IMR-90 (cell line): ENCODE measurements around the gene SCN10A. TPM values are rescaled to one million over a fixed set of nuclear protein-coding genes. Genes with fewer than 3 reads are reported as not detected.

Experiments used
- ATAC-seq: fragments of 200-7000 bp; cut with Tn5 transposase; 2 replicates; pipeline ENCODE4 v1.9.1; 2020; ENCODE audit warnings: low read depth, mild to moderate bottlenecking, moderate library complexity
- BruUV-seq: library from RNA; stranded (reverse); fragments of 400-500 nt; replicated peaks from 2 replicates; lab custom pipeline; 2021; lab: Mats Ljungman, UMichigan
- CTCF ChIA-PET: fragments of 300-600 bp; formaldehyde crosslinking; extraction: SDS; loops from one replicate; lab custom pipeline; 2021; ENCODE audit warnings: antibody characterized with exemption; lab: Yijun Ruan, JAX
- POLR2A ChIA-PET: fragments of 300-600 bp; sonication (Branson Sonifier 250); formaldehyde crosslinking; loops from one replicate; lab custom pipeline; 2022; ENCODE audit warnings: antibody characterized with exemption; ENCODE audit not compliant: unreplicated experiment; lab: Charles Lee
- DNase-seq: peaks from one replicate; pipeline ENCODE4 v3.0.0; 2013
- H2AFZ ChIP-seq: replicated peaks from 2 replicates; pipeline ENCODE3; 2013; ENCODE audit warnings: low read length, mild to moderate bottlenecking; ENCODE audit not compliant: poor library complexity
- H2AK5ac ChIP-seq: 2 replicates; pipeline ENCODE4 v1.6.1; 2013; ENCODE audit warnings: low read depth, low read length, inconsistent platforms
- H2AK9ac ChIP-seq: replicated peaks from 2 replicates; pipeline ENCODE3; 2013; ENCODE audit warnings: mild to moderate bottlenecking, low read depth, low read length, moderate library complexity; ENCODE audit not compliant: poor library complexity
- H2BK120ac ChIP-seq: 2 replicates; pipeline ENCODE4 v1.6.1; 2013; ENCODE audit warnings: low read depth, low read length, inconsistent platforms
- H2BK15ac ChIP-seq: 3 replicates; pipeline ENCODE4 v1.6.1; 2013; ENCODE audit warnings: low read depth, low read length, inconsistent platforms
- H2BK20ac ChIP-seq: 2 replicates; pipeline ENCODE4 v1.6.1; 2013; ENCODE audit warnings: low read depth, mild to moderate bottlenecking, inconsistent platforms, low read length, moderate library complexity
- H2BK5ac ChIP-seq: 2 replicates; pipeline ENCODE4 v1.6.1; 2013; ENCODE audit warnings: mild to moderate bottlenecking, low read depth, low read length, inconsistent platforms; ENCODE audit not compliant: poor library complexity, severe bottlenecking
- H3K14ac ChIP-seq: replicated peaks from 2 replicates; pipeline ENCODE4 v1.6.1; 2013; ENCODE audit warnings: low read depth, low read length, inconsistent platforms
- H3K18ac ChIP-seq: 2 replicates; pipeline ENCODE4 v1.6.1; 2013; ENCODE audit warnings: low read depth, low read length, control low read depth
- H3K23ac ChIP-seq: 2 replicates; pipeline ENCODE4 v1.6.1; 2013; ENCODE audit warnings: low read depth, low read length, inconsistent platforms
- H3K27ac ChIP-seq: 2 replicates; pipeline ENCODE4 v1.5.1; 2013; ENCODE audit warnings: mild to moderate bottlenecking, control low read depth, low read length; ENCODE audit not compliant: insufficient read depth
- H3K27me3 ChIP-seq: 2 replicates; pipeline ENCODE4 v1.6.1; 2013; ENCODE audit warnings: low read length; ENCODE audit not compliant: control insufficient read depth, insufficient read depth
- H3K36me3 ChIP-seq: 2 replicates; pipeline ENCODE4 v1.6.1; 2013; ENCODE audit warnings: low read length, mixed read lengths; ENCODE audit not compliant: control insufficient read depth, insufficient read depth
- H3K4ac ChIP-seq: 2 replicates; pipeline ENCODE4 v1.6.1; 2013; ENCODE audit warnings: low read depth, low read length, inconsistent platforms
- H3K4me1 ChIP-seq: 2 replicates; pipeline ENCODE4 v1.6.1; 2013; ENCODE audit warnings: low read length, mixed read lengths; ENCODE audit not compliant: control insufficient read depth, insufficient read depth
- H3K4me2 ChIP-seq: 2 replicates; pipeline ENCODE4 v1.6.1; 2013; ENCODE audit warnings: low read depth, mild to moderate bottlenecking, control low read depth, low read length, moderate library complexity
- H3K4me3 ChIP-seq: 2 replicates; pipeline ENCODE4 v1.5.1; 2013; ENCODE audit warnings: low read depth, mild to moderate bottlenecking, control low read depth, low read length, moderate library complexity; ENCODE audit not compliant: insufficient read depth
- H3K56ac ChIP-seq: 2 replicates; pipeline ENCODE4 v1.6.1; 2013; ENCODE audit warnings: low read length, inconsistent platforms; ENCODE audit not compliant: insufficient read depth; ENCODE audit errors: extremely low read depth
- H3K79me1 ChIP-seq, 2 experiments: 2 replicates each; pipeline ENCODE4 v1.6.1; 2013; ENCODE audit warnings: low read length in 2 of 2, inconsistent platforms in 1 of 2, low read depth in 1 of 2
- H3K9ac ChIP-seq: 2 replicates; pipeline ENCODE4 v1.6.1; 2013; ENCODE audit warnings: low read depth, low read length, control low read depth
- H3K9me1 ChIP-seq: 2 replicates; pipeline ENCODE4 v1.6.1; 2013; ENCODE audit warnings: low read length, inconsistent platforms; ENCODE audit not compliant: insufficient read depth
- H3K9me3 ChIP-seq: 2 replicates; pipeline ENCODE4 v1.6.1; 2013; ENCODE audit warnings: low read length; ENCODE audit not compliant: control insufficient read depth, insufficient read depth
- H4K20me1 ChIP-seq: 2 replicates; pipeline ENCODE4 v1.6.1; 2013; ENCODE audit warnings: low read length, inconsistent platforms; ENCODE audit not compliant: insufficient read depth
- H4K5ac ChIP-seq: 2 replicates; pipeline ENCODE4 v1.6.1; 2013; ENCODE audit warnings: mild to moderate bottlenecking, low read depth, low read length, control low read depth
- H4K8ac ChIP-seq, 2 experiments: 2 replicates each; pipeline ENCODE4 v1.6.1; 2013; ENCODE audit warnings: low read depth in 2 of 2, low read length in 2 of 2, control low read depth in 1 of 2, inconsistent platforms in 1 of 2
- H4K91ac ChIP-seq: 2 replicates; pipeline ENCODE4 v1.6.1; 2013; ENCODE audit warnings: low read depth, low read length, inconsistent platforms; ENCODE audit not compliant: insufficient read depth
- MXI1 ChIP-seq: IDR thresholded peaks from 2 replicates; pipeline ENCODE4 v1.6.1; 2012; ENCODE audit warnings: low read depth, mild to moderate bottlenecking, low read length, moderate library complexity, borderline replicate concordance
- dilution Hi-C: fragments of 300-500 bp; cut with HindIII; formaldehyde crosslinking; loops from one replicate; pipeline ENCODE4 v1.14.3; 2018; ENCODE audit warnings: low sequenced_read_pairs; ENCODE audit not compliant: unreplicated experiment
- in situ Hi-C: fragments of 300-500 bp; cut with MboI; formaldehyde crosslinking; loops from 3 replicates; pipeline ENCODE4 v1.14.3; 2019; ENCODE audit warnings: low sequenced_read_pairs, inconsistent platforms, mixed read lengths
- intact Hi-C: fragments of 100-400 bp; cut with micrococcal nuclease; formaldehyde crosslinking; loops from 2 replicates; pipeline ENCODE4 v1.10.0; 2022
- polyA plus RNA-seq, 3 experiments: library from polyadenylated mRNA; depleted of rRNA; stranded (reverse); fragments of >200 nt; gene quantifications; 2 replicates each; pipeline ENCODE4 v1.2.3, GENCODE V29; 2012; ENCODE audit warnings: low replicate concordance in 1 of 3
- total RNA-seq: library from RNA; depleted of rRNA; stranded (reverse); fragments of >200 nt; gene quantifications from 2 replicates; pipeline ENCODE4 v1.2.3, GENCODE V29; 2012

Gene SCN10A
- total and polyA plus RNA-seq, 2 of the 4 experiments (the other 2 are of a cell fraction), result not detected

DNA sequence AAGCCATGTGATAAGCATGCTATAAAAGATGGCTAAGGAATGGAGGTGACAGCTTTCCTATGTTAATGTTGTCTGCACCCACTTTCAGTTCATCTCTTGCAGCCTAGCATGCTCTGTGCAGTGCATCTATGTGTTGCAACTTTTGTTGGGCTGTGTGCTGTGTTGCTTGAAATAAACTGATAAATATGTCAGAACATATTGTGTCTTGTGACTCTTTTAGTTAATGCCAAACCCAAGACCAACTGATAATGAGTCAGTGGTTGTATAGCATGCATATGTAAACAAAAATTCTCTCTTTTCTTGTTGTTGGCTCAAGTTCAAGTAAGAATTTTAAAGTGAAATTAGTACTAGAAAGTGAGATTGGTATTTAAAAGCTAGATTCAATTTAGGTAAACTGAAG is 37.0 kb upstream of the SCN10A start:
- H3K27me3 ChIP-seq, result no peaks in the 10 kb centered on the region; the same call in 1 of the 2 replicates
- H3K4me2 ChIP-seq, result no peak overlapping the region; the same call in 1 of the 2 replicates
- H4K5ac ChIP-seq, result no peak overlapping the region
- no peak overlapping the region for H3K14ac ChIP-seq
- no peak overlapping the region for H3K56ac ChIP-seq
- no peak overlapping the region for H2AK9ac ChIP-seq
- intact Hi-C loops (no loop called here), dilution Hi-C loops (no loop called here), in situ Hi-C loops (no loop called here)
- no peaks in the 10 kb centered on the region for H3K36me3 ChIP-seq
- no peak overlapping the region for H3K23ac ChIP-seq
- H3K9ac ChIP-seq, result no peak overlapping the region
- DNase-seq, result peak; percentile 25
- H3K9me1 ChIP-seq, result no peaks in the 10 kb centered on the region; the same call in 1 of the 2 replicates
- BruUV-seq, result no TSS peak
- no peak overlapping the region for H2BK120ac ChIP-seq
- CTCF ChIA-PET, result interaction anchor here (1.0 to 1.2 kb wide), 3 partner anchors 10 to 178 kb away, joined by 3 to 5 read pairs (median 4); no protein-coding TSS in a partner anchor
- no peak overlapping the region for H2BK20ac ChIP-seq
- H4K20me1 ChIP-seq, result no peaks in the 10 kb centered on the region
- no peak overlapping the region for H3K18ac ChIP-seq
- TF ChIP-seq MXI1, result no peak
- H2AK5ac ChIP-seq, result no peak overlapping the region
- no peaks in the 10 kb centered on the region for H3K9me3 ChIP-seq
- H3K4me1 ChIP-seq, result no peaks in the 10 kb centered on the region
- H3K4ac ChIP-seq, result no peak overlapping the region
- H3K4me3 ChIP-seq, result no peak overlapping the region
- H4K91ac ChIP-seq, result no peak overlapping the region
- H3K79me1 ChIP-seq, result no peaks in the 10 kb centered on the region
- no peak overlapping the region for H3K27ac ChIP-seq
- POLR2A ChIA-PET, result no interaction called here
- H2AFZ ChIP-seq, result no peak overlapping the region
- H2BK5ac ChIP-seq, result no peak overlapping the region
- H2BK15ac ChIP-seq, result no peak overlapping the region
- no peak overlapping the region for H4K8ac ChIP-seq
- ATAC-seq, result peak; percentile 24
